GM21529 (cell line): ENCODE results near the gene KCNIP4.

Experiments used
- ATAC-seq: cut with Tn5 transposase; IDR thresholded peaks from one replicate; pipeline ENCODE4 v1.9.1; 2021; ENCODE audit not compliant: unreplicated experiment

KCNIP4 gene

GRCh38 chr4:21768349-21769310, 179.9 kb downstream of the KCNIP4 start:
- peak; percentile 70 for ATAC-seq

GRCh38 chr4:21765810-21766407, 182.7 kb downstream of the KCNIP4 start:
- peak; percentile 70 for ATAC-seq

GRCh38 chr4:21763855-21764254, 184.7 kb downstream of the KCNIP4 start:
- no peak for ATAC-seq

GRCh38 chr4:21757248-21757647, 191.3 kb downstream of the KCNIP4 start:
- ATAC-seq: no peak

- ATAC-seq: no peak
Measured at GRCh38 chr4:21753084-21753760, 195.3 kb downstream of the KCNIP4 start.

- no peak for ATAC-seq
Measured at GRCh38 chr4:21752616-21753015, 196.0 kb downstream of the KCNIP4 start.

GRCh38 chr4:21749924-21750323, 198.6 kb downstream of the KCNIP4 start:
- ATAC-seq: no peak

GRCh38 chr4:21749412-21749811, 199.2 kb downstream of the KCNIP4 start:
- ATAC-seq: no peak

- no peak for ATAC-seq
Measured at GRCh38 chr4:21744046-21744445, 204.5 kb downstream of the KCNIP4 start.

- no peak for ATAC-seq
Measured at GRCh38 chr4:21742326-21742725, 206.2 kb downstream of the KCNIP4 start.

- ATAC-seq: no peak
Measured at GRCh38 chr4:21738821-21739220, 209.8 kb downstream of the KCNIP4 start.

- ATAC-seq: no peak
Measured at GRCh38 chr4:21735866-21736265, 212.7 kb downstream of the KCNIP4 start.

GRCh38 chr4:21733894-21734630, 214.5 kb downstream of the KCNIP4 start:
- no peak for ATAC-seq

- ATAC-seq: no peak
Measured at GRCh38 chr4:21728304-21728703, 220.3 kb downstream of the KCNIP4 start.

- ATAC-seq: no peak
Measured at GRCh38 chr4:21726255-21726815, 222.2 kb downstream of the KCNIP4 start.

GRCh38 chr4:21722157-21722839, 226.3 kb downstream of the KCNIP4 start:
- no peak for ATAC-seq

- ATAC-seq: no peak
Measured at GRCh38 chr4:21716531-21716930, 232.0 kb downstream of the KCNIP4 start.

- ATAC-seq: no peak
Measured at GRCh38 chr4:21710179-21710835, 238.3 kb downstream of the KCNIP4 start.

GRCh38 chr4:21709761-21710160, 238.8 kb downstream of the KCNIP4 start:
- ATAC-seq: no peak

GRCh38 chr4:21709031-21709430, 239.5 kb downstream of the KCNIP4 start:
- ATAC-seq: no peak
